Stimulated activated memory B cell treated with anti-CD40 and anti-IgM and Interleukin-4, amounts not matched to agents 10 μg/mL and 1 μg/mL and 100 μg/mL, for 72 hours (primary cell): ENCODE data around the gene UBL5.
"Not testable (repeated sequence)": the region's sequence is repeated elsewhere in the genome, so short reads cannot be mapped to it uniquely, and the experiment has no call there.

Experiments
- ATAC-seq: fragments of 150-1000 bp; cut with Tn5 transposase; 2 replicates; pipeline ENCODE4 v1.10.0; 2021
- H3K27ac Mint-ChIP-seq: one replicate; pipeline ENCODE4 v1.8.0; 2022; ENCODE audit warnings: mild to moderate bottlenecking, mixed read lengths
- H3K27me3 Mint-ChIP-seq: one replicate; pipeline ENCODE4 v1.8.0; 2022; ENCODE audit warnings: mixed read lengths
- H3K36me3 Mint-ChIP-seq: one replicate; pipeline ENCODE4 v1.8.0; 2022; ENCODE audit warnings: mixed read lengths
- H3K4me1 Mint-ChIP-seq: one replicate; pipeline ENCODE4 v1.8.0; 2022; ENCODE audit warnings: mixed read lengths
- H3K4me3 Mint-ChIP-seq: one replicate; pipeline ENCODE4 v1.8.0; 2022; ENCODE audit warnings: mild to moderate bottlenecking, moderate library complexity, mixed read lengths
- H3K9me3 Mint-ChIP-seq: one replicate; pipeline ENCODE4 v1.8.0; 2022; ENCODE audit warnings: mixed read lengths

UBL5 gene

GRCh38 chr19:9797871-9798270 is 29.8 kb upstream of the UBL5 start:
- Mint-ChIP-seq H3K27me3 (no peaks in the 10 kb centered on the region), H3K36me3 (no peaks in the 10 kb centered on the region), H3K27ac (no peak overlapping the region), H3K4me1 (peaks cover 12% of the 10 kb centered on the region), H3K4me3 (no peak overlapping the region), H3K9me3 (no peaks in the 10 kb centered on the region)
- ATAC-seq: no peak

- Mint-ChIP-seq H3K27me3 (no peaks in the 10 kb centered on the region), H3K9me3 (no peaks in the 10 kb centered on the region), H3K36me3 (peaks cover 6% of the 10 kb centered on the region), H3K27ac (no peak overlapping the region), H3K4me1 (peaks cover 5% of the 10 kb centered on the region), H3K4me3 (no peak overlapping the region)
- ATAC-seq: no peak
Measured at GRCh38 chr19:9799162-9799561, 28.6 kb upstream of the UBL5 start.

GRCh38 chr19:9801976-9802375 is 25.7 kb upstream of the UBL5 start:
- Mint-ChIP-seq H3K4me1 (no peaks in the 10 kb centered on the region), H3K27me3 (no peaks in the 10 kb centered on the region), H3K9me3 (no peaks in the 10 kb centered on the region), H3K36me3 (peaks cover 6% of the 10 kb centered on the region), H3K27ac (no peak overlapping the region), H3K4me3 (no peak overlapping the region)
- no peak for ATAC-seq

GRCh38 chr19:9806803-9807202 is 20.9 kb upstream of the UBL5 start:
- no peak overlapping the region for H3K27ac Mint-ChIP-seq
- no peaks in the 10 kb centered on the region for H3K9me3 Mint-ChIP-seq
- H3K4me1 Mint-ChIP-seq: no peaks in the 10 kb centered on the region

GRCh38 chr19:9808855-9809824 is 18.6 kb upstream of the UBL5 start:
- H3K27me3 Mint-ChIP-seq: no peaks in the 10 kb centered on the region
- no peaks in the 10 kb centered on the region for H3K9me3 Mint-ChIP-seq
- H3K27ac Mint-ChIP-seq: no peak overlapping the region
- no peak for ATAC-seq
- H3K36me3 Mint-ChIP-seq: peaks cover 30% of the 10 kb centered on the region
- H3K4me1 Mint-ChIP-seq: no peaks in the 10 kb centered on the region
- no peak overlapping the region for H3K4me3 Mint-ChIP-seq

More at GRCh38 chr19:9806803-9807202, 20.9 kb upstream of the UBL5 start:
- Mint-ChIP-seq H3K27me3 (no peaks in the 10 kb centered on the region), H3K4me3 (no peak overlapping the region), H3K36me3 (peaks cover 31% of the 10 kb centered on the region)
- ATAC-seq: no peak

- H3K9me3 Mint-ChIP-seq: no peaks in the 10 kb centered on the region
- H3K4me3 Mint-ChIP-seq: no peak overlapping the region
- no peak overlapping the region for H3K27ac Mint-ChIP-seq
- peaks cover 48% of the 10 kb centered on the region for H3K36me3 Mint-ChIP-seq
- H3K27me3 Mint-ChIP-seq: no peaks in the 10 kb centered on the region
- H3K4me1 Mint-ChIP-seq: no peaks in the 10 kb centered on the region
- ATAC-seq: no peak
Measured at GRCh38 chr19:9811139-9811538, 16.6 kb upstream of the UBL5 start.

GRCh38 chr19:9818175-9818733 is 9.5 kb upstream of the UBL5 start:
- peak overlapping the region; percentile 82 for H3K27ac Mint-ChIP-seq
- H3K9me3 Mint-ChIP-seq: no peaks in the 10 kb centered on the region
- peaks cover 13% of the 10 kb centered on the region for H3K4me1 Mint-ChIP-seq
- no peak for ATAC-seq
- no peaks in the 10 kb centered on the region for H3K27me3 Mint-ChIP-seq
- peak overlapping the region; percentile 86 for H3K4me3 Mint-ChIP-seq
- H3K36me3 Mint-ChIP-seq: peaks cover 33% of the 10 kb centered on the region

GRCh38 chr19:9818734-9819595 is 8.8 kb upstream of the UBL5 start, which contains the start of gene FBXL12:
Gene FBXL12 (minus strand): TSS chr19:9819079. CDS start chr19:9818813, 266 bp downstream.
- H3K4me1 Mint-ChIP-seq: peaks cover 13% of the 10 kb centered on the region
- no peaks in the 10 kb centered on the region for H3K9me3 Mint-ChIP-seq
- peak; percentile 97 for ATAC-seq
- H3K4me3 Mint-ChIP-seq: peak within 1 kb of the TSS; percentile 86
- H3K27me3 Mint-ChIP-seq: no peaks in the 10 kb centered on the region
- H3K36me3 Mint-ChIP-seq: peaks cover 29% of the 10 kb centered on the region
- peak within 1 kb of the TSS; percentile 82 for H3K27ac Mint-ChIP-seq

GRCh38 chr19:9819596-9819909 is 8.2 kb upstream of the UBL5 start:
- Mint-ChIP-seq H3K9me3 (no peaks in the 10 kb centered on the region), H3K27ac (peak overlapping the region; percentile 82), H3K36me3 (peaks cover 26% of the 10 kb centered on the region), H3K4me1 (peaks cover 13% of the 10 kb centered on the region), H3K27me3 (no peaks in the 10 kb centered on the region), H3K4me3 (peak overlapping the region; percentile 86)
- no peak for ATAC-seq

GRCh38 chr19:9820034-9820433 is 7.7 kb upstream of the UBL5 start:
- Mint-ChIP-seq H3K27ac (peak overlapping the region; percentile 82), H3K4me1 (peaks cover 13% of the 10 kb centered on the region), H3K4me3 (peak overlapping the region; percentile 86), H3K36me3 (peaks cover 21% of the 10 kb centered on the region)
- not testable (repeated sequence) for H3K27me3 Mint-ChIP-seq, ATAC-seq, H3K9me3 Mint-ChIP-seq

GRCh38 chr19:9823816-9824215 is 3.9 kb upstream of the UBL5 start:
- no peak for ATAC-seq
- no peak overlapping the region for H3K27ac Mint-ChIP-seq
- H3K36me3 Mint-ChIP-seq: peaks cover 8% of the 10 kb centered on the region
- H3K4me3 Mint-ChIP-seq: no peak overlapping the region
- H3K9me3 Mint-ChIP-seq: no peaks in the 10 kb centered on the region
- H3K27me3 Mint-ChIP-seq: no peaks in the 10 kb centered on the region
- peaks cover 20% of the 10 kb centered on the region for H3K4me1 Mint-ChIP-seq

- Mint-ChIP-seq H3K9me3 (no peaks in the 10 kb centered on the region), H3K27me3 (no peaks in the 10 kb centered on the region), H3K36me3 (peaks cover 13% of the 10 kb centered on the region), H3K4me1 (peaks cover 21% of the 10 kb centered on the region), H3K27ac (peak overlapping the region; percentile 96), H3K4me3 (peak overlapping the region; percentile 98)
- ATAC-seq: no peak
Measured at GRCh38 chr19:9828551-9829063, 889 bp downstream of the UBL5 start.

GRCh38 chr19:9834307-9834725 is 6.6 kb downstream of the UBL5 start:
- Mint-ChIP-seq H3K4me3 (peak overlapping the region; percentile 98), H3K27ac (peak overlapping the region; percentile 88), H3K9me3 (no peaks in the 10 kb centered on the region), H3K27me3 (no peaks in the 10 kb centered on the region), H3K36me3 (peaks cover 14% of the 10 kb centered on the region), H3K4me1 (peaks cover 23% of the 10 kb centered on the region)
- ATAC-seq: no peak

- Mint-ChIP-seq H3K4me1 (peaks cover 23% of the 10 kb centered on the region), H3K4me3 (peak within 1 kb of the TSS; percentile 98), H3K36me3 (peaks cover 15% of the 10 kb centered on the region), H3K27ac (peak within 1 kb of the TSS; percentile 88), H3K9me3 (no peaks in the 10 kb centered on the region), H3K27me3 (no peaks in the 10 kb centered on the region)
- ATAC-seq: peak; percentile 100
Measured at GRCh38 chr19:9834726-9835506, 7.2 kb downstream of the UBL5 start, which contains the start of gene PIN1. Gene PIN1 (plus strand): TSS chr19:9835318. CDS start chr19:9835345, 27 bp downstream.
